Measurements from ENCODE around the gene TRAF3IP3.

- TF ChIP-seq CTCF (IDR thresholded peaks at IDR 0.05) = no peak
- no peak for TF ChIP-seq POLR2A (IDR thresholded peaks at IDR 0.05)
- TF ChIP-seq POLR2AphosphoS5 (IDR thresholded peaks at IDR 0.05) = no peak
Observed at GRCh38 chr1:209822706-209823105, 66.9 kb downstream of the TRAF3IP3 start.
